ENCODE results near the gene PTCD1. TPM values are rescaled to one million over a fixed set of nuclear protein-coding genes. Genes with fewer than 3 reads are reported as not detected.
"Not testable (repeated sequence)": the region's sequence is repeated elsewhere in the genome, so short reads cannot be mapped to it uniquely, and the experiment has no call there.

The PTCD1 gene
- total RNA-seq, 1 donor from 2014 or later, result 2.6 TPM

DNA sequence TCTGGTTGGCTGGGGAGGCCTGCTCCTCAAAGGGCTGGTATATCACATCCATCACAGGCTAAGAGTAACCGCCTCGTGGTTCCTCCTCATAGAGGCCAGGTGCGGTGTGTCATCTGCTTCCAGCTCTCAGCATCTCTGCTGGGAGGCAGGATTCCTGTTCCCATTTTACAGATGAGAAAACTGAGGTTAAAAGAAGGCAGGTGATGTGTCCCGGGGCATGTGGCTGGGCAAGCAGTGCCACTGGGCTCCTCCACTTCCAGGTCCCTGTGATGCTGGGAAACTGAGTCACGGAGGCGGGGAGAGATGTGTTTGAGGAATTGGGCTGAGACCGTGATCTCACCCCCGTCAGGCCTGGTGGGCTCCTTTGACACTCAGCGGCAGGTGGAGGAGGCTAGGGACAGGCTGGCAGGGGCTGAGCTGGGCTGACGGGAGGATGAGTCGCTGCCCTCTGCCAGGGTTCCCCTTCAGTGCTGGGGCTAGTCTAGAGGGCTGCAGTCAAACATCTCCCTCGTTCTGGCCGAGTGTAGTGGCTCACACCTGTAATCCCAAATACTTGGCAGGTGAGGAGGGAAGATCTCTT, 54.7 kb downstream of the PTCD1 start:
- H3K27me3 ChIP-seq, result no peaks in the 10 kb centered on the region
- H3K36me3 ChIP-seq, result peaks cover 25 to 27% of the 10 kb centered on the region in 2 donors
- H3K27ac ChIP-seq, result no peak overlapping the region
- H3K4me3 ChIP-seq, result no peak overlapping the region
- no peak for DNase-seq (ENCODE audit: low spot score in 2 of 2)
- H3K9me3 ChIP-seq, result no peaks in the 10 kb centered on the region
- peaks cover 19 to 29% of the 10 kb centered on the region in 2 donors for H3K4me1 ChIP-seq
- TF ChIP-seq, protein P1, sequence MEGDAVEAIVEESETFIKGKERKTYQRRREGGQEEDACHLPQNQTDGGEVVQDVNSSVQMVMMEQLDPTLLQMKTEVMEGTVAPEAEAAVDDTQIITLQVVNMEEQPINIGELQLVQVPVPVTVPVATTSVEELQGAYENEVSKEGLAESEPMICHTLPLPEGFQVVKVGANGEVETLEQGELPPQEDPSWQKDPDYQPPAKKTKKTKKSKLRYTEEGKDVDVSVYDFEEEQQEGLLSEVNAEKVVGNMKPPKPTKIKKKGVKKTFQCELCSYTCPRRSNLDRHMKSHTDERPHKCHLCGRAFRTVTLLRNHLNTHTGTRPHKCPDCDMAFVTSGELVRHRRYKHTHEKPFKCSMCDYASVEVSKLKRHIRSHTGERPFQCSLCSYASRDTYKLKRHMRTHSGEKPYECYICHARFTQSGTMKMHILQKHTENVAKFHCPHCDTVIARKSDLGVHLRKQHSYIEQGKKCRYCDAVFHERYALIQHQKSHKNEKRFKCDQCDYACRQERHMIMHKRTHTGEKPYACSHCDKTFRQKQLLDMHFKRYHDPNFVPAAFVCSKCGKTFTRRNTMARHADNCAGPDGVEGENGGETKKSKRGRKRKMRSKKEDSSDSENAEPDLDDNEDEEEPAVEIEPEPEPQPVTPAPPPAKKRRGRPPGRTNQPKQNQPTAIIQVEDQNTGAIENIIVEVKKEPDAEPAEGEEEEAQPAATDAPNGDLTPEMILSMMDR (IDR thresholded peaks at IDR 0.05), result no peak
- intact Hi-C loops (cut with DNase I), result no loop called here

DNA sequence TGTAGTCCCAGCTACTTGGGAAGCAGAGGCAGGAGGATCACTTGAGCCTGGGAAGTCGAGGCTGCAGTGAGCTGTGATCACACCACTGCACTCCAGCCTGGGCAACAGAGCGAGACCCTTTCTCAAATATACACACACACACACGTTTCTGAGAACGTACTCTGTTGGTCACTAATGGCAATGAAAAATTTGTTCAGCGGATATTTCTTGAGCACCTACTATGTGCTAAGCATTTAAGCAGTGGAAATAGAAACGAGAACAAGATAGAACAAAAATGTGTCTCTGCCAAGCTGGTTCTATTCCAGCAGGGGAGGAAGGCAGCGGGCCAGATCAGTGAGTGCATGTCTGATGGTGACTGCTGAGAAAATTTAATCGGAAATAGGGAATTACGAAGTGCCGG, 55.4 kb downstream of the PTCD1 start:
- no peaks in the 10 kb centered on the region for H3K9me3 ChIP-seq
- H3K4me3 ChIP-seq, result no peak overlapping the region
- DNase-seq (ENCODE audit: low spot score in 2 of 2), result no peak
- TF ChIP-seq, protein P1 (IDR thresholded peaks at IDR 0.05), result no peak
- intact Hi-C loops (cut with DNase I), result no loop called here
- H3K4me1 ChIP-seq, result peaks cover 19 to 30% of the 10 kb centered on the region in 2 donors
- H3K27ac ChIP-seq, result no peak overlapping the region
- H3K27me3 ChIP-seq, result no peaks in the 10 kb centered on the region
- peaks cover 20 to 23% of the 10 kb centered on the region in 2 donors for H3K36me3 ChIP-seq

DNA sequence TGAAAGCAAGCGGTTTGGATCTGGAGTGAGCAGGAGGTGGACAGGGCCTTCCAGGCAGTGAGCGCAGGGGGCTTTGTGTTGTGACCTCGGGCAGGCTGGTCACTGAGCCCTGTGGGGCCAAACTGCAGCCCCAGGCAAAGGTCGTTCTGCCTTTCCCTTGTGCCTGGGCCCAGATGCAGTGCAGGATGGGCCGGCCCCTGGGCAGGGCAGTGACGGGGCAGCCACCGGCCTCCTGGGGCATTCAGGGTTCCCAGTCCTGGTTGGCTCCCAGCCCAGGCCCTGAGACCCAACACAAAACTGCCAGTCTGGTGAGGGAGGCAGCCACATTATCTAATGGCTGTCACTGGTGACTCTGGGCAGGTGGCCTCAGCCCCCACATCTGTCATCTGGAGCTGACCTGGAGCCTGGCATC, 56.9 kb downstream of the PTCD1 start:
- peak overlapping the region in 1 of 2 donors; percentile 34 for H3K27ac ChIP-seq
- H3K4me1 ChIP-seq, result peaks cover 19 to 30% of the 10 kb centered on the region in 2 donors

DNA sequence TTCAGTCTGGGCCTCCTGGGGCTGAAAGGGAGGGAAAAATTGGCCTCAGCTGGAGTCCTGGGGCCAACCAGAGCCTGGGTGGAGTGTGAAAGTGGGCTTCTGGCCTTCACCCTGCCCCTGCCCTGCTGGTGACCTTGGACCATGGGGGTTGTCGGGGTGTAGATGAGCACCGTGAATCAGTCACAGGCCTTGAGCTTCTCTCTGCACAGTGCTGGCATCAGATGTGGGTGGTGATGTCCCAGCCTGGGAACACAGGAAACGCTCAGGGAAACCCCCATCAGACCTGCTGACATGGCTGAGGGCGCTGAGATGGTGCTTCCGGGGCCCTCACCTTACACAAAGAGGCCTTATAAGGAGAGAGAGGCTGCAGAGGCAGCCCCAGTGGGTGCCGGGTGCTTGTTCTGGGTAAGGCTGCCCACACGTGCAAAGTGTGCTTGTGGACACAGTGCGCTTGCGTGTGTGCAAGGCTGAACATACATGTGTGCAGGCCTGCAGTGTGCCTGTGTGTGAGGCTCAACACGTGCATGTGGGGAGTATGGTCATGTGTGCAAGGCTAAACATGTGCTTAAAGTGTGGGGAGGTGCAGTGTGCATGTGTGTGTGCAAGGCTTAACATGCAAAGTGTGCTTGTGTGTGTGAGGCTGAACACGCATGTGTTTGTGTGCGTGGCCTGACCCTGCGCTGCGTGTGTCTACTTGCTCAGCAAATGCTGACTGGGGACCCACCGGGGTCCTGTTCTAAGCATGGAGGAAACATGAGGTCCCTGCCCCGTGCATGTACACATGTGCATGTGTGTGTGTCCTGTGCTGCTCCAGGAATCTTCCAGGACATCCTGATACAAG, 57.6 kb downstream of the PTCD1 start:
- no peak for DNase-seq (ENCODE audit: low spot score in 2 of 2)
- TF ChIP-seq, protein P1 (IDR thresholded peaks at IDR 0.05), result no peak
- H3K27me3 ChIP-seq, result no peaks in the 10 kb centered on the region
- peak overlapping the region; percentile 93 to 96 for H3K27ac ChIP-seq
- peaks cover 11 to 14% of the 10 kb centered on the region in 2 donors for H3K36me3 ChIP-seq
- intact Hi-C loops (cut with DNase I), result no loop called here
- H3K9me3 ChIP-seq, result no peaks in the 10 kb centered on the region
- H3K4me1 ChIP-seq, result peaks cover 19 to 33% of the 10 kb centered on the region in 2 donors
- H3K4me3 ChIP-seq, result peak overlapping the region in 1 of 2 donors; percentile 42

More for the DNA sequence above, 56.9 kb downstream of the PTCD1 start:
- no peaks in the 10 kb centered on the region for H3K27me3 ChIP-seq
- no peak for DNase-seq (ENCODE audit: low spot score in 2 of 2)
- no peak overlapping the region for H3K4me3 ChIP-seq
- no peaks in the 10 kb centered on the region for H3K9me3 ChIP-seq
- TF ChIP-seq, protein P1 (IDR thresholded peaks at IDR 0.05), result no peak
- intact Hi-C loops (cut with DNase I), result no loop called here
- H3K36me3 ChIP-seq, result peaks cover 18 to 20% of the 10 kb centered on the region in 2 donors

DNA sequence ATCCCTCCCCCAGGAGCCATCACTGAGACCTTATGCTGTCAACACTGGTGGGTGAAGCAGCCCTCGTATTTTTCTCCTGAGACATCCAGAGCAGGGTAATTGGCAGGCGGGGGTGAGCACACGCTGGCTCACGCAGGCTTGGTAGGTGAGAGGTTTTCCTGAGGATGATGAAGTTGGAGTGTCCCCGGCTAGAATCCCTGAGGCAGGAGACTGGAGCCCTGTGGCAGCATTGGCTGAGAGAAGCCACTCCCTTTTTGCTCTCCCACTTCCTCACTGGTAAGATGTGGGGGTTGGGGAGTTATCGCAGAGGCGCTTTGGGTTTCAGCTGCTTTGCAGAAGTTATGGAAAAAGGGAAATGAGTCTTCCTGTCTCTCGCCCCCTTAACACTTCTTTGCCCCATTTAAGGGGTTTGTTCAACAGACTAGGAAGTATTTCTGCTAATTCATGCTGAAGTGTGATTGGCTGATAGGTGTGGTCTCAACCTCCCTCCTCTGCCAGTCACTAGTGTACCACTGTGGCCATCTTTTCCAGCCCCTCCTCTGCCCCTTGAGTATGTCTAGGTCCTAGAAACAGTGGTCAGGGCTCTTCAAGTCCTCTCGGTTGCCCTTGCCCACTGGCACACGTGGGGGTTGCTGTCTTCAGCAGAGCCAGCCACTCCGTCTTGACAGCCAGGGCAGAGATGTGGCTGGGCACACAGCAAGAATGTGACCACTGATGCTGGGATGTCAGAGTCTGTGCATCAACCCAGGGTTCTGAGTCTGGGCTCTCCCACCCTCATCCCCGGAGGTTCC, 58.4 kb downstream of the PTCD1 start:
- Histone ChIP-seq H3K27ac (peak overlapping the region; percentile 93 to 96), H3K27me3 (no peaks in the 10 kb centered on the region), H3K36me3 (peaks cover 4 to 9% of the 10 kb centered on the region in 2 donors), H3K4me1 (peaks cover 19 to 39% of the 10 kb centered on the region in 2 donors), H3K4me3 (peak overlapping the region in 1 of 2 donors; percentile 42), H3K9me3 (no peaks in the 10 kb centered on the region)
- intact Hi-C loops (cut with DNase I), result no loop called here
- TF ChIP-seq, protein P1 (IDR thresholded peaks at IDR 0.05), result no peak
- DNase-seq (ENCODE audit: low spot score in 2 of 2), result no peak

GRCh38 chr7:99379693-99380031, 58.9 kb downstream of the PTCD1 start:
- intact Hi-C loops (cut with DNase I); DNase-seq (ENCODE audit: low spot score in 2 of 2); H3K36me3 ChIP-seq; H3K27me3 ChIP-seq; H3K9me3 ChIP-seq: not testable (repeated sequence)
- Histone ChIP-seq H3K27ac (peak overlapping the region; percentile 93 to 96), H3K4me3 (peak overlapping the region; percentile 28 to 42), H3K4me1 (peaks cover 19 to 39% of the 10 kb centered on the region in 2 donors)

Measured in ascending aorta (tissue), 2 donors.